ENCODE data around the gene MLPH.

DNA sequence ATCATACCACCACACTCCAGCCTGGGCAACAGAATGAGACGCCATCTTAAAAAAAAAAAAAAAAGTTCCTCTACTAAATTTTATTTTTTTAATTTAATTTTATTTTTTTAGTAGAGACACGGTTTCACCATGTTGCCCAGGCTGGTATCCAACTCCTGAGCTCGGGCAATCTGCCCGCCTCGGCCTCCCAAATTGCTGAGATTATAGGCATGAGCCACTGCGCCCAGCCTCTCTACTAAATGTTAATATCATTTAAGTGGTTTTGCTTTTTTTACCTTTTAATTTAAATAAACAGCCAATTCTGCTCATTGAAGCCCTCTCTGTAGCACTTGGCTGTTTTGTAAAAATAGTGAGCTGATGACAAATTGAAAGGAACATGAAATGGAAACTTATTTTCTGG lies 94.3 kb downstream of the MLPH start:
- TF ChIP-seq NRF1 (IDR thresholded peaks at IDR 0.05; ENCODE audit: low read depth, low read length) (no peak), ELF1 (IDR thresholded peaks at IDR 0.05) (no peak)
- TF ChIP-seq, protein P1, sequence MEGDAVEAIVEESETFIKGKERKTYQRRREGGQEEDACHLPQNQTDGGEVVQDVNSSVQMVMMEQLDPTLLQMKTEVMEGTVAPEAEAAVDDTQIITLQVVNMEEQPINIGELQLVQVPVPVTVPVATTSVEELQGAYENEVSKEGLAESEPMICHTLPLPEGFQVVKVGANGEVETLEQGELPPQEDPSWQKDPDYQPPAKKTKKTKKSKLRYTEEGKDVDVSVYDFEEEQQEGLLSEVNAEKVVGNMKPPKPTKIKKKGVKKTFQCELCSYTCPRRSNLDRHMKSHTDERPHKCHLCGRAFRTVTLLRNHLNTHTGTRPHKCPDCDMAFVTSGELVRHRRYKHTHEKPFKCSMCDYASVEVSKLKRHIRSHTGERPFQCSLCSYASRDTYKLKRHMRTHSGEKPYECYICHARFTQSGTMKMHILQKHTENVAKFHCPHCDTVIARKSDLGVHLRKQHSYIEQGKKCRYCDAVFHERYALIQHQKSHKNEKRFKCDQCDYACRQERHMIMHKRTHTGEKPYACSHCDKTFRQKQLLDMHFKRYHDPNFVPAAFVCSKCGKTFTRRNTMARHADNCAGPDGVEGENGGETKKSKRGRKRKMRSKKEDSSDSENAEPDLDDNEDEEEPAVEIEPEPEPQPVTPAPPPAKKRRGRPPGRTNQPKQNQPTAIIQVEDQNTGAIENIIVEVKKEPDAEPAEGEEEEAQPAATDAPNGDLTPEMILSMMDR (IDR thresholded peaks at IDR 0.05): no peak
